Immature natural killer cell (primary cell): ENCODE results near the gene EBF4. TPM values are rescaled to one million over a fixed set of nuclear protein-coding genes. Genes with fewer than 3 reads are reported as not detected.

Experiments
- DNase-seq, 3 donors: peaks; one replicate each; pipeline ENCODE4 v3.0.0; 2022; ENCODE audit warnings: mixed read lengths in 1 of 3
- H3K27ac Mint-ChIP-seq, 6 donors: one replicate each; pipeline ENCODE4 v1.8.0; 2020; ENCODE audit warnings: mixed read lengths in 6 of 6, mild to moderate bottlenecking in 5 of 6, inconsistent platforms in 4 of 6, moderate library complexity in 3 of 6
- H3K27me3 Mint-ChIP-seq, 3 donors: one replicate each; pipeline ENCODE4 v1.8.0; 2020 to 2021; ENCODE audit warnings: low read depth in 3 of 3, mild to moderate bottlenecking in 3 of 3, mixed read lengths in 3 of 3, moderate library complexity in 3 of 3, inconsistent platforms in 1 of 3
- H3K36me3 Mint-ChIP-seq, 3 donors: one replicate each; pipeline ENCODE4 v1.8.0; 2020; ENCODE audit warnings: mixed read lengths in 3 of 3, inconsistent platforms in 2 of 3, mild to moderate bottlenecking in 2 of 3
- H3K4me1 Mint-ChIP-seq, 2 donors: one replicate each; pipeline ENCODE4 v1.8.0; 2020; ENCODE audit warnings: inconsistent platforms in 2 of 2, mild to moderate bottlenecking in 2 of 2, mixed read lengths in 2 of 2, moderate library complexity in 1 of 2
- H3K4me3 Mint-ChIP-seq, 5 donors: one replicate each; pipeline ENCODE4 v1.8.0; 2020; ENCODE audit warnings: mild to moderate bottlenecking in 5 of 5, mixed read lengths in 5 of 5, inconsistent platforms in 3 of 5, moderate library complexity in 3 of 5
- H3K9me3 Mint-ChIP-seq, 6 donors: one replicate each; pipeline ENCODE4 v1.8.0; 2020; ENCODE audit warnings: mild to moderate bottlenecking in 6 of 6, mixed read lengths in 6 of 6, inconsistent platforms in 4 of 6, moderate library complexity in 3 of 6
- polyA plus RNA-seq, 3 donors: library from polyadenylated mRNA; unstranded; fragments of 300-500 nt; fragmentation: Illumina TruSeq; gene quantifications; one replicate each; pipeline ENCODE4 v1.2.3, GENCODE V29; 2021

Gene EBF4
- polyA plus RNA-seq, 3 donors from 2014 or later = 1.3 to 1.8 (median 1.7) TPM

GRCh38 chr20:2745936-2746635, 53.5 kb downstream of the EBF4 start:
- H3K9me3 Mint-ChIP-seq = no peaks in the 10 kb centered on the region
- H3K27ac Mint-ChIP-seq = peak overlapping the region in 4 of 6 donors; percentile 16 to 48 (median 38)
- H3K4me1 Mint-ChIP-seq = peaks cover 46 to 50% of the 10 kb centered on the region in 2 donors
- no peak overlapping the region for H3K4me3 Mint-ChIP-seq
- peaks cover 3 to 16% (median 3%) of the 10 kb centered on the region in 3 donors for H3K27me3 Mint-ChIP-seq
- DNase-seq = no peak
- no peaks in the 10 kb centered on the region for H3K36me3 Mint-ChIP-seq

GRCh38 chr20:2746636-2747265, 54.2 kb downstream of the EBF4 start:
- Mint-ChIP-seq H3K4me1 (peaks cover 44 to 47% of the 10 kb centered on the region in 2 donors), H3K27me3 (peaks cover 3 to 12% (median 3%) of the 10 kb centered on the region in 3 donors), H3K27ac (peak overlapping the region in 2 of 6 donors; percentile 47 to 53), H3K9me3 (no peaks in the 10 kb centered on the region), H3K4me3 (no peak overlapping the region), H3K36me3 (no peaks in the 10 kb centered on the region)
- no peak for DNase-seq

GRCh38 chr20:2747676-2748235, 55.2 kb downstream of the EBF4 start:
- Mint-ChIP-seq H3K36me3 (no peaks in the 10 kb centered on the region), H3K4me1 (peaks cover 37 to 40% of the 10 kb centered on the region in 2 donors), H3K4me3 (no peak overlapping the region), H3K27ac (peak overlapping the region; percentile 1 to 11 (median 10)), H3K9me3 (no peaks in the 10 kb centered on the region), H3K27me3 (peaks cover 3 to 12% (median 5%) of the 10 kb centered on the region in 3 donors)
- no peak for DNase-seq

GRCh38 chr20:2748551-2749342, 56.2 kb downstream of the EBF4 start:
- no peak for DNase-seq
- peaks cover 0 to 10% (median 5%) of the 10 kb centered on the region in 3 donors for H3K27me3 Mint-ChIP-seq
- H3K27ac Mint-ChIP-seq = peak overlapping the region in 1 of 6 donors; percentile 7
- no peaks in the 10 kb centered on the region for H3K9me3 Mint-ChIP-seq
- H3K36me3 Mint-ChIP-seq = no peaks in the 10 kb centered on the region
- H3K4me1 Mint-ChIP-seq = peaks cover 38 to 41% of the 10 kb centered on the region in 2 donors
- no peak overlapping the region for H3K4me3 Mint-ChIP-seq

- peaks cover 43 to 47% of the 10 kb centered on the region in 2 donors for H3K4me1 Mint-ChIP-seq
- no peak for DNase-seq
- H3K27me3 Mint-ChIP-seq = peaks cover 0 to 11% (median 5%) of the 10 kb centered on the region in 3 donors
- no peaks in the 10 kb centered on the region for H3K36me3 Mint-ChIP-seq
- no peaks in the 10 kb centered on the region for H3K9me3 Mint-ChIP-seq
- no peak overlapping the region for H3K4me3 Mint-ChIP-seq
- H3K27ac Mint-ChIP-seq = no peak overlapping the region
Measured at GRCh38 chr20:2749343-2749950, 56.9 kb downstream of the EBF4 start.

- DNase-seq = no peak
- no peaks in the 10 kb centered on the region for H3K9me3 Mint-ChIP-seq
- H3K4me1 Mint-ChIP-seq = peaks cover 43 to 46% of the 10 kb centered on the region in 2 donors
- H3K27ac Mint-ChIP-seq = peak overlapping the region in 4 of 6 donors; percentile 5 to 39 (median 28)
- no peaks in the 10 kb centered on the region for H3K36me3 Mint-ChIP-seq
- H3K4me3 Mint-ChIP-seq = peak overlapping the region in 4 of 5 donors; percentile 20 to 82 (median 60)
- peaks cover 0 to 11% (median 5%) of the 10 kb centered on the region in 3 donors for H3K27me3 Mint-ChIP-seq
Measured at GRCh38 chr20:2749951-2750490, 57.4 kb downstream of the EBF4 start.

- Mint-ChIP-seq H3K4me3 (peak overlapping the region; percentile 74 to 88 (median 77)), H3K27me3 (peaks cover 0 to 11% (median 5%) of the 10 kb centered on the region in 3 donors), H3K4me1 (peaks cover 36 to 40% of the 10 kb centered on the region in 2 donors), H3K9me3 (no peaks in the 10 kb centered on the region), H3K36me3 (no peaks in the 10 kb centered on the region), H3K27ac (peak overlapping the region; percentile 18 to 83 (median 38))
- DNase-seq = no peak
Measured at GRCh38 chr20:2750491-2751251, 58.1 kb downstream of the EBF4 start.

- H3K36me3 Mint-ChIP-seq = peaks cover 0 to under 1% (median under 1%) of the 10 kb centered on the region in 3 donors
- H3K27ac Mint-ChIP-seq = peak overlapping the region in 3 of 6 donors; percentile 38 to 62 (median 40)
- peaks cover 0 to 13% (median 5%) of the 10 kb centered on the region in 3 donors for H3K27me3 Mint-ChIP-seq
- H3K4me1 Mint-ChIP-seq = peaks cover 36 to 38% of the 10 kb centered on the region in 2 donors
- H3K4me3 Mint-ChIP-seq = peak overlapping the region; percentile 74 to 88 (median 77)
- no peaks in the 10 kb centered on the region for H3K9me3 Mint-ChIP-seq
- DNase-seq = no peak
Measured at GRCh38 chr20:2751347-2751877, 58.8 kb downstream of the EBF4 start.

GRCh38 chr20:2751878-2752566, 59.4 kb downstream of the EBF4 start:
- no peaks in the 10 kb centered on the region for H3K9me3 Mint-ChIP-seq
- H3K27me3 Mint-ChIP-seq = peaks cover 0 to 15% (median 5%) of the 10 kb centered on the region in 3 donors
- DNase-seq = peak; percentile 61 to 69 (median 63)
- no peak overlapping the region for H3K4me3 Mint-ChIP-seq
- no peak overlapping the region for H3K27ac Mint-ChIP-seq
- H3K36me3 Mint-ChIP-seq = peaks cover 0 to 3% (median 3%) of the 10 kb centered on the region in 3 donors
- peaks cover 39 to 42% of the 10 kb centered on the region in 2 donors for H3K4me1 Mint-ChIP-seq

- Mint-ChIP-seq H3K27me3 (peaks cover 0 to 15% (median 5%) of the 10 kb centered on the region in 3 donors), H3K4me3 (peak overlapping the region; percentile 76 to 88 (median 84)), H3K27ac (peak overlapping the region in 4 of 6 donors; percentile 15 to 80 (median 33)), H3K9me3 (no peaks in the 10 kb centered on the region), H3K36me3 (peaks cover 0 to 3% (median 3%) of the 10 kb centered on the region in 3 donors), H3K4me1 (peaks cover 39 to 42% of the 10 kb centered on the region in 2 donors)
- peak; percentile 46 to 60 (median 51) for DNase-seq
Measured at GRCh38 chr20:2752567-2753460, 60.2 kb downstream of the EBF4 start.
